Chondrocyte (in vitro differentiated cells): ENCODE data around the gene KL. TPM values are rescaled to one million over a fixed set of nuclear protein-coding genes. Genes with fewer than 3 reads are reported as not detected.

ENCODE experiments used
- DNase-seq: peaks from one replicate; pipeline ENCODE4 v3.0.0; 2021; ENCODE audit warnings: mixed read lengths, low spot score
- H3K27ac Mint-ChIP-seq: one replicate; pipeline ENCODE4 v1.8.0; 2021; ENCODE audit warnings: mild to moderate bottlenecking, moderate library complexity, mixed read lengths; ENCODE audit not compliant: unreplicated experiment
- H3K27me3 Mint-ChIP-seq: 2 replicates; pipeline ENCODE4 v1.8.0; 2021; ENCODE audit warnings: low read depth, mixed read lengths
- H3K36me3 Mint-ChIP-seq: 2 replicates; pipeline ENCODE4 v1.8.0; 2021; ENCODE audit warnings: low read depth, mixed read lengths
- H3K4me1 Mint-ChIP-seq: 2 replicates; pipeline ENCODE4 v1.8.0; 2021; ENCODE audit warnings: low read depth, mild to moderate bottlenecking, mixed read lengths
- H3K4me3 Mint-ChIP-seq: one replicate; pipeline ENCODE4 v1.8.0; 2021; ENCODE audit warnings: mild to moderate bottlenecking, moderate library complexity, mixed read lengths; ENCODE audit not compliant: unreplicated experiment
- H3K9me3 Mint-ChIP-seq: 2 replicates; pipeline ENCODE4 v1.8.0; 2021; ENCODE audit warnings: low read depth, mixed read lengths
- CTCF ChIP-seq: fragments of 200-600 bp; sonication (generic); IDR thresholded peaks from 2 replicates; pipeline ENCODE4 v1.5.0; 2021; ENCODE audit warnings: antibody characterized with exemption, mild to moderate bottlenecking, moderate library complexity
- total RNA-seq: library from RNA; stranded (reverse); gene quantifications from 3 replicates; pipeline ENCODE4 v1.2.1, GENCODE V29; 2021

KL gene
- total RNA-seq, 1 donor from 2014 or later: 0.05 TPM

- no peaks in the 10 kb centered on the region for H3K36me3 Mint-ChIP-seq
- no peaks in the 10 kb centered on the region for H3K9me3 Mint-ChIP-seq
- no peak overlapping the region for H3K27ac Mint-ChIP-seq
- H3K4me3 Mint-ChIP-seq: no peak overlapping the region
- no peak for DNase-seq
- no peak for TF ChIP-seq CTCF
- H3K27me3 Mint-ChIP-seq: no peaks in the 10 kb centered on the region
- no peaks in the 10 kb centered on the region for H3K4me1 Mint-ChIP-seq
Measured at GRCh38 chr13:32976056-32976805, 40.0 kb upstream of the KL start.

- Mint-ChIP-seq H3K4me3 (no peak overlapping the region), H3K27ac (no peak overlapping the region)
Measured at GRCh38 chr13:32976912-32977311, 39.3 kb upstream of the KL start.

GRCh38 chr13:32977321-32977720 is 38.9 kb upstream of the KL start:
- Mint-ChIP-seq H3K27me3 (no peaks in the 10 kb centered on the region), H3K27ac (no peak overlapping the region), H3K4me3 (no peak overlapping the region), H3K4me1 (no peaks in the 10 kb centered on the region), H3K36me3 (no peaks in the 10 kb centered on the region), H3K9me3 (no peaks in the 10 kb centered on the region)
- no peak for DNase-seq
- TF ChIP-seq CTCF: no peak

More at GRCh38 chr13:32976912-32977311, 39.3 kb upstream of the KL start:
- no peaks in the 10 kb centered on the region for H3K9me3 Mint-ChIP-seq
- no peaks in the 10 kb centered on the region for H3K27me3 Mint-ChIP-seq
- no peaks in the 10 kb centered on the region for H3K36me3 Mint-ChIP-seq
- H3K4me1 Mint-ChIP-seq: no peaks in the 10 kb centered on the region
- DNase-seq: no peak
- no peak for TF ChIP-seq CTCF

- no peaks in the 10 kb centered on the region for H3K36me3 Mint-ChIP-seq
- H3K9me3 Mint-ChIP-seq: no peaks in the 10 kb centered on the region
- DNase-seq: no peak
- H3K4me1 Mint-ChIP-seq: no peaks in the 10 kb centered on the region
- no peaks in the 10 kb centered on the region for H3K27me3 Mint-ChIP-seq
- H3K27ac Mint-ChIP-seq: no peak overlapping the region
- no peak overlapping the region for H3K4me3 Mint-ChIP-seq
- no peak for TF ChIP-seq CTCF
Measured at GRCh38 chr13:32978278-32978677, 37.9 kb upstream of the KL start.

GRCh38 chr13:32983058-32983457 is 33.2 kb upstream of the KL start:
- DNase-seq: no peak
- Mint-ChIP-seq H3K4me1 (no peaks in the 10 kb centered on the region), H3K36me3 (no peaks in the 10 kb centered on the region), H3K4me3 (no peak overlapping the region), H3K27ac (no peak overlapping the region), H3K9me3 (no peaks in the 10 kb centered on the region), H3K27me3 (no peaks in the 10 kb centered on the region)
- no peak for TF ChIP-seq CTCF
